ENCODE measurements around the gene MOCS3.
"Not testable (repeated sequence)": the region's sequence is repeated elsewhere in the genome, so short reads cannot be mapped to it uniquely, and the experiment has no call there.

MOCS3 gene

GRCh38 chr20:50932016-50932485 lies 26.6 kb upstream of the MOCS3 start:
- no peak for DNase-seq (ENCODE audit: low read depth)

DNA sequence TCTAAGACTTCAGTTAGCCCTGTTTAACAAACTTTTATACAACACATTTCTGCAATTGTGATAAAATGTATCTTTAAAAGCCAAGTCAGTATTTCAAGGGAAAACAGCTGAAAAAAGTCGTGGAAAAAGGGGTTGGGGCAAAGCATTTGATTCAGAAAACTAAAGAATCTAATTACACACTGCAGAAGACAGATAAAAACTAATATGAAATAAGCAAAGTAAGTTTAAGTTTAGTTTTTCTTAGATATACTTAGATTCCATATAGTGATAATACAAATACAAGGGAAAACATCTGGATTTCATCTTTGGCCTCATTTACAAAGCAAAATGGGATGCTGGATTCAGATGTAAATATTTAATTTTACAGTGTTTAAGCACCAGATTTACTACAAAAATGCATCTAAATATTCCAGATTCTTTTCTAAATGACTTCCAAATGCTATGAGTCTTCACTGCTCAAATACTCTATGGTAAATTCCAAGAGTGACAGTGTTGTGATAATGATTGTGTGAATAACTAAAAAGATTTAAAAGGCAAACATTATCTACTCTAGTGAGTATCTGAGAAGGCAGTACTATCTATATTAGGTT lies 25.8 kb upstream of the MOCS3 start:
- no peak for DNase-seq (ENCODE audit: low read depth)

GRCh38 chr20:50933589-50933988 lies 25.0 kb upstream of the MOCS3 start:
- no peak for DNase-seq (ENCODE audit: low read depth)

DNA sequence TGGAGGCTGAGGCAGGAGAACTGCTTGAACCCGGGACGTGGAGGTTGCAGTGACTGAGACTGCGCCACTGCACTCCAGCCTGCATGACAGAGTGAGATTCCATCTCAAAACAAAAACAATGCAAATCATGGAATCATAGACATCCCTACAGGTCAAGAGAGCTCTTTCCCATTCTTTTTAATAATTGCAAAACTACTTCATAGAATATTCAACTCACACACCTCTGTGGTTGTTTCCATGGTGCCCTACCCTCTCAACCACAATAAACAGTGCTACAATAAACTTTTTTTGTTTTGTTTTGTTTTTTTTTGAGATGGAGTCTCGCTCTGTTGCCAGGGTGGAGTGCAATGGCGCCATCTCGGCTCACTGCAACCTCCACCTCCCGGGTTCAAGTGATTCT lies 15.5 kb upstream of the MOCS3 start:
- no peak for DNase-seq (ENCODE audit: low read depth)

GRCh38 chr20:50948132-50948785 lies 10.4 kb upstream of the MOCS3 start:
- DNase-seq (ENCODE audit: low read depth): no peak

DNA sequence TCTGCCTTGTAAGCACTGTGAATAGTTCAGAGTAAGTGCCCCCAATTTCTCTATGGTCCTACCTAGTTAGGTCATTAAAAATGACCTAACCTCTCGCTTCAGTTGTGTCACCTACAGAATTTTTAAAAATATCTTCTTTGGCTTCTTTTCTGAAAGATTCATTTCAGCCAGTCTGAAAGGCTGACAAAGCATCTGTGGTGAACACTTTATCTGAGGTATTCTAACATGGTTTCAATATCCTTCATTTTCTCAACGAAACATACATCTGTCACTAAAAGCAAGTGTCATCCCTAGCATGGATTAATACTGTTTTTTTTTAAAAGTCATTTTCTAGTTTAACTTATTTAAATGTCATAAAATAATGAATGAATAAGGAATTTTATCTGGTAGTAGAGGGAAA lies 5.4 kb upstream of the MOCS3 start:
- DNase-seq (ENCODE audit: low read depth): no peak

DNA sequence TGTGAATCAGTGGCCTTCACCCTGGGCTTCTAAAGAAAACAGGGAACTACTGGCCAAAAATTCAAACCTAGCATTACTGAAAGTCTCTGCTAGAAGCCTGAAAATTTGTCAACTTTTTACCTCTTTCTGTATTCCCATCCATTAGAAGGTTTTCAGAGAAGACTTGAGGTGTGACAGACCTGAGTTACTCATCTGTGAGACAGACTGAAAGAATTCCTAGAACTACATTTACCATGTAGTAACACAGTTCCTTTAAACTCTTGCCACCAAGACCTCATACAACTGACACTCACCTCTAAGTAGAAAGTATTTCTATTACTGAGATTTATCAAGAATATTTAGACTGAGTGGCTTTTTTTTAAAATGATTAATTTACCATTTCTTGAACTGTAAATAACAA lies 4.8 kb upstream of the MOCS3 start:
- no peak for DNase-seq (ENCODE audit: low read depth)

- no peak for DNase-seq (ENCODE audit: low read depth)
Observed at GRCh38 chr20:50957276-50957675, 1.3 kb upstream of the MOCS3 start.

- peak; percentile 84 for DNase-seq (ENCODE audit: low read depth)
Observed at GRCh38 chr20:50957798-50958614, 612 bp upstream of the MOCS3 start, which contains the start of gene DPM1. Gene DPM1, minus strand, starts transcription at chr20:50958532. Its CDS starts 9 bp downstream, at chr20:50958523.

DNA sequence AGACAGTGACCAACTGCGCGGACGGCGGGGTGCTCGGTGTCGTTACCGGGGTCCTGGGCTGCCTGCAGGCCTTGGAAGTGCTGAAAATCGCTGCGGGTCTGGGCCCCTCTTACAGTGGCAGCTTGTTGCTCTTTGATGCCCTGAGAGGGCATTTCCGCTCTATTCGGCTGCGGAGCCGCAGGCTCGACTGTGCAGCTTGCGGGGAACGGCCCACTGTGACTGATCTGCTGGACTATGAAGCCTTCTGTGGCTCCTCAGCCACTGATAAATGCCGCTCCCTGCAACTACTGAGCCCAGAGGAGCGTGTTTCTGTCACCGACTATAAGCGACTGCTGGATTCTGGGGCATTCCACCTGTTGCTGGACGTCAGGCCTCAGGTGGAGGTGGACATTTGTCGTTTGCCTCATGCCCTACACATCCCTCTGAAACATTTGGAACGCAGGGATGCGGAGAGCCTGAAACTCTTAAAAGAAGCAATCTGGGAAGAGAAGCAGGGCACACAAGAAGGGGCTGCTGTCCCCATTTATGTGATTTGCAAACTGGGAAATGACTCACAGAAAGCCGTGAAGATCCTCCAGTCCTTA lies 1.0 kb downstream of the MOCS3 start:
- DNase-seq (ENCODE audit: low read depth): no peak

- DNase-seq (ENCODE audit: low read depth): no peak
Observed at GRCh38 chr20:50967586-50967985, 9.0 kb downstream of the MOCS3 start.

DNA sequence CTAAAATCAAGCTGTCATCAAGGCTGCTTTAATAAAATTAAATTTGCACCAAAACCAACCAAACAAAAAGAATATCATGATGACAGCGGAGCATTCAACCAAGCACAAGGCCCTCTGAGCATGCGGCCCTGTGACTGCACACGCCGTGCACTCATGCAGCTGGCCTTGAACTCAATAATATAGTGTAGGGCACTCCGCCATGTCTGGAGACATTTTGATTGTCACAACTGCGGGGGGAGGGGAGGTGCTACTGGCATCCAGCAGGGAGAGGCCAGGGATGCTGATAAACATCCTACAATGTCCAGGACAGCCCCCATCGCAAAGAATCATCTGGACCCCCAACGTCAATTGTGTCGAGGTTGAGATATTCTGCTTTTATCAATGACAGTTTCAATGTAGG lies 9.7 kb downstream of the MOCS3 start:
- no peak for DNase-seq (ENCODE audit: low read depth)

GRCh38 chr20:50969435-50969834 lies 10.8 kb downstream of the MOCS3 start:
- DNase-seq (ENCODE audit: low read depth): no peak

GRCh38 chr20:50969912-50970311 lies 11.3 kb downstream of the MOCS3 start:
- no peak for DNase-seq (ENCODE audit: low read depth)

DNA sequence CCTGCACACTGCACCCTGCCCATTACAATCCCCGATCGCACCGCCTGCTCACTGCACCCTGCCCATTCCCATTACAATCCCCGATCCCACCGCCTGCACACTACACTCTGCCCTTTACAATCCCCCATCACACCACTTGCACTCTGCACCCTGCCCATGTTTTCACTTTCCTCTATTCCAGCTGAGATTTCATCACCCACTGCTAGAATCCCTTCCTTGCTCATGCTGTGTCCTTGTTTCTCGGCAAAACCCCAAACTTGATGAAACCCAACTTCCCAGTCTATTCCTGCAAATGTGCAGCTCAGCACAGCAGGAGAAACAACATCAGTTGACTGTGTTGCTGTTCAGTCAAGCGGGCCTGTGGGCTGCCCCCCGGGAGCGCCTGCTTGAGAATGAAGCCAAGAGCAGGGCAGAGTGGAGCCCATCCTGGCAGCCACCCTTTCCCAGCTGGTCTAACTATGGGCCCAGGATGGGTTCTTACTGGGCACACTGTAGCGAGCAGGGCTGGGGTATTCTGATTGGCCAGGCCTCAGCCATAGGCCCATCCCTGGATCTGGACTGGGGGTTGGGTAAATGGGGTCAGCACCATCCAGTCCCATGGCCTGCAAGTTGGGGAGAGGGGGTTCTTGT lies 17.2 kb downstream of the MOCS3 start:
- no peak for DNase-seq (ENCODE audit: low read depth)

DNA sequence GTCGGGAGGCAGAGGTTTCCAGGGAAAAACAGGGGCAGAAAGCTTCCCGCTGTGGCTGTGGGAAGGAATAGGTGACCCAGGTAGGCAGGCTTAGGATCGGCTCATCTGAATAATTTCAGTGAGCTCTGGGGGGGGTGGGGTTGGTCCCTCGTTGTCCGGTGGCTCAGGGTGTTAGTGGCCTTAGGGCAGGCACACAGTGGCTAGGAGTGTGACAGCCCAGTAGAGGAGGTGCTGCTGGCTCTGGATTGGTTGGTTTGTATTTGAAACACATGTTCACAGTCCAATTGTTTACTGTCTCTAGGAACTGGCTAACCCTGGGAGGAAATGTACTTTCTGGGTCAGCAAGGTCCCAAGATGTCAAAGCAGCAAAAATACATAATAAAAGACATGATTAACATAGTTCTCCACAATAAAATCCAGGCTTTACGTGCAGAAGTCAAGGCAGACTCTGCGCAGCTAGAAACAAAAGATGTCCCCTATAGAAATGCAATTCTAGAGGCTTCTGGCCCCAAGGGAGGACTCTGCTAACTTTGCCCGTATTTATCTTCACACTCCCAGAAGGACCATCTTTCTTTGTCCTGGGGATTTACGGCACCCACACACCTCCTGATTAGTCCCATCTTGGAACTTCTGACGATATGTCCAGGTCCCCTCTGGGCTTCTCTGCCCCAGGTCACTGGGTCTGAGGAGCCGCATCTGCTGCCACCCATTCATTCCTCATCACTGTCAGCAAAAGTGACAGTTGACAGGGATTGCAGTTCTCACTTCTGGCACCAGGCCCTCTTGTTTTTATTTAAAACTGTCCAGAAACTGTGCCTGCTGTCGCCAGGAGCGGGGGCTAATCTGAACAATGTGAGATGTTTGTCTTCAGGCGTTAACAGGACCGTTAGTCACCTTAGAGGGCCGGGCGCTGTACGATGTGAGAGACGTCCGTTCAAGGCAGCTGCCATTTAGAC lies 18.7 kb downstream of the MOCS3 start:
- no peak for DNase-seq (ENCODE audit: low read depth)

GRCh38 chr20:50978533-50978932 lies 19.9 kb downstream of the MOCS3 start:
- DNase-seq (ENCODE audit: low read depth): not testable (repeated sequence)

DNA sequence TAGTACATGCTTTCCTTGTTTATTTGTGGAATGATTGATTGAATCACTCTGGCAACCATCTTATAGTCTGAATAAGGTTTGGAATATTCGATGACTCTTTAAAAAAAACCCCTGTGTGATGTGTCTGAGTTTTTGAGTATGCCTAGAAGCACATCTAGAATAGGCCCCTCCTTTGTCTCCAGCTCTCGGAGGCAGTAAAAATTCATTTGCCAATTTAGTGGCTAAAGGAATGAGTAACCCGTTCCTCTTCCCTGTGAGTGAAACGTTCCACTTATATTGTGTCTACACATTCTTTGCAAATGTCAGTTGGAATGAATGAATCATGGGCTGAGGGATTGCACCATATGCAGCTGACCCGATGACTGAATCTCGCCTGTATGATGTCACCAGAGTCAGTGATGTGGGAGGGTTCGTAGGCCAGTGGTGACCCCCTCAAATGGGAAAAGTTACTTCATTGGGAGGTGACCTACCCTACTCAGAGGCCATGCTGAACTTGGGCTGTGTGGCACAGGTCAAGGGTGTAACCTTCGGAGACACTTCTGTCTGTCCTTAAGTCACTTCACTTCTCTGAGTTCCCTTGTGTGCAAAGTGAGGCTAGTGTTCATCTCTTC lies 21.6 kb downstream of the MOCS3 start:
- DNase-seq (ENCODE audit: low read depth): no peak

DNA sequence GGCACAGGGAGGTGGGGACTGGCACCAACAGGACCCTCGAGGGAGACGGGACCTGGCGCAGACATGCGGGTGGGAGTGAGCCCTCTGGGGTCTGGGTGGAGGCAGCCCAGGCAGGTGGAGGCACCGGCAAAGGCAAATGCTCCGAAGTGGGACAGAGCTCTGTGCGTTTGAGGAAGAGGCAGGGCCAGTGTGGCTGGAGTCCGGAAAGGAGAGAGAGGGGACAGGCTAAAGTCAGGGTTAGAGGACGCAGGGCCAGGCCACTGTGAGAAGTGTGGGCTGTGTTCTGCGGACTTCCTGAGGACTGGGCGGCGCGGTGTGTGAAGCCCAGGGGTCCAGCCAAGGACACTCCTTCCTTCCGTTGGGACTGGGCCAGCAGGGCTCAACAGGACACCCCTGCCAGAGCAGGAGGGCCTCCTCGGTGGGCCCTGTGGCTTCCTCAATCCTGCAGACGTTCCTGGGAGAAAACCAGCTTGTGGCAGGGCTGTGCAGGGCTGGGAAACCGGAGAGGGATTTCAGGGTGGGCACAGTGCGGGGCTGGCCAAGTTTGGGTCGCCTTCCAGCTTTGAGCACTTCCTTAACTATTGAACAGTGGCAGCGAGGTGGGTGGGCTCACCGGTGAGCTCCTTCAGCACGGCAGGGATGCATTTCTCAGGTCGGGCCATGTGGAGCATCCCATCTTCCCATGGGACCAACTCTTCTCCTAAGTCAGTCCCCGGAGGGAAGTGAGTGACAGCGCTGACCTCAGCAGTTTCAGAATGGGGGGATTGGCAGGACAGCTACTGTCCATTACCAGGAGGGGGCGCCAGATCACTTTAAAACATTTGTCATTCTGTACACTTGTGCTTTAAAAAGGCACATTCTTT lies 22.5 kb downstream of the MOCS3 start:
- DNase-seq (ENCODE audit: low read depth): peak; percentile 55

- DNase-seq (ENCODE audit: low read depth): no peak
Observed at GRCh38 chr20:50981714-50982048, 23.1 kb downstream of the MOCS3 start.

Measured in activated gamma-delta T cell treated with anti-CD3 and anti-CD28 coated beads, Interleukin-2, amount 50 U/mL, for 16 hours (primary cell).